Measurements from ENCODE around the gene OR52I1. TPM values are rescaled to one million over a fixed set of nuclear protein-coding genes. Genes with fewer than 3 reads are reported as not detected.

OR52I1 gene
- total and polyA plus RNA-seq, 10 of the 15 experiments (the other 5 are each of a cell fraction or from before 2014, with no cell fraction given): not detected

DNA sequence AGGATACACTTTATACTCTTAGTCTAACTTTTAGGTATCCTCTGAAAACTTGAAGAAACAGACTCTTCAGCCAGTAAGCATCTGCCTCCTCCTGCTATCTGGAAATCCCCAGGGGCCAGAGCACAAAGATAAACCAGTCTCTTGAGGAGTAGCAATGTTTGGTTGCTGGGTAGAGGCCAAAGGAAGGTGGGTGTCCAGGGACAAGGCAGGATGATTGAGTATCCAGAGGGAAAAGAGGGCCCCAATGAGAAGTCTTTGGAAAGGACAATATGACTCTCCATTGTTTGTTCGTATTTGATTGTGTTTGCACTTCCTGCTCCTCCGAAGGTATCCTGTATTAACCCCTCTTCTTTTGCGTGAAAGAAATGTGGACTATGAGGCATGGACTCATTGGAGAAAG lies 4.8 kb upstream of the OR52I1 start (continued):
- TF ChIP-seq ZNF687 (IDR thresholded peaks at IDR 0.05) (no peak), GATAD2B (conservative IDR thresholded peaks at IDR 0.05; ENCODE audit: low read depth) (no peak), PKNOX1 (IDR thresholded peaks at IDR 0.05) (no peak), BCLAF1 (IDR thresholded peaks at IDR 0.05) (no peak), CBX5 (IDR thresholded peaks at IDR 0.05; ENCODE audit: low read depth) (no peak), GABPA (IDR thresholded peaks at IDR 0.05; ENCODE audit: low read depth) (no peak)

All from GM12878 (cell line).